GM19455 (cell line): Measurements from ENCODE around the gene ERFL.

Source experiments
- ATAC-seq: cut with Tn5 transposase; IDR thresholded peaks from one replicate; pipeline ENCODE4 v1.9.1; 2021; ENCODE audit not compliant: unreplicated experiment

ERFL gene

DNA sequence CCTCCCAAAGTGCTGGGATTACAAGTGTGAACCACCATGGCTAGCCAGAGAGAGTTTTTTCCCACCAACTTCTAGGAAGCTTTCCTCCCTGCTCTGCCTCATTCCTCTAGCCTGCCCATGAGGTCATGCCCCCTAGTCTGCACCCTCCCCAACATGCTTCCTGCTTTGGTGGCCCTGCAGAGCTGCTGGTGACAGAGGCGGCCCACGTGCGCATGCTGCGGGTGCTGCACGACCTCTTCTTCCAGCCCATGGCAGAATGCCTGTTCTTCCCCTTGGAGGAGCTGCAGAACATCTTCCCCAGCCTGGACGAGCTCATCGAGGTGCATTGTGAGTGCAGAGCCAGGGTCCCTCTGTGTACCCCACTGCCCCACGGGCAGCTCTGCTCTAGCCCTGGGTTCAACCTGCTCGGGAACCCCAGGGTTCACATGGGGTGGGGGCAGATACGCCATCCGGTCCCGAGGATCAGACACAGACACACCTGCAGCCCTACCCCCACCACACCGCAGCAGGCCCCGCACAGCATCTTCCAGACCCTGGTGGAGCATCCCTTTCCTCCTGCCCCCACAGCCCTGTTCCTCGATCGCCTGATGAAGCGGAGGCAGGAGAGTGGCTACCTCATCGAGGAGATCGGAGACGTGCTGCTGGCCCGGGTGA, 26.4 kb downstream of the ERFL start:
- ATAC-seq = no peak

DNA sequence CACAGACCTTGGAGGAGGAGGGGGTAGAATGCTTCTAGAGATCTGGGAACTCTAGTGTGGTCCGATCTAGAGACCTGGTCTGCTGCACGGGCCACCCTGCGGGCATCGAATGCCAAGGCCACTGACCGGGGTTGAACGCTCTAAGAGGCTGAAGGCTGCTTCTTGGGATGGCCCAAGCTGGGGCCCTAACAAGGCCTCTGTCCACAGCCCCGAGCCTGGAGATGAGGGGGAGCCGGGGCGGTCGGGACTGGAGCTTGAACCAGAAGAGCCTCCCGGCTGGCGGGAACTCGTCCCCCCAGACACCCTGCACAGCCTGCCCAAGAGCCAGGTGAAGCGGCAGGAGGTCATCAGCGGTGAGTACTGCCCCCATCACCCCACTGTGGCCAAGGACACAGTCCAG, 30.0 kb downstream of the ERFL start:
- no peak for ATAC-seq

DNA sequence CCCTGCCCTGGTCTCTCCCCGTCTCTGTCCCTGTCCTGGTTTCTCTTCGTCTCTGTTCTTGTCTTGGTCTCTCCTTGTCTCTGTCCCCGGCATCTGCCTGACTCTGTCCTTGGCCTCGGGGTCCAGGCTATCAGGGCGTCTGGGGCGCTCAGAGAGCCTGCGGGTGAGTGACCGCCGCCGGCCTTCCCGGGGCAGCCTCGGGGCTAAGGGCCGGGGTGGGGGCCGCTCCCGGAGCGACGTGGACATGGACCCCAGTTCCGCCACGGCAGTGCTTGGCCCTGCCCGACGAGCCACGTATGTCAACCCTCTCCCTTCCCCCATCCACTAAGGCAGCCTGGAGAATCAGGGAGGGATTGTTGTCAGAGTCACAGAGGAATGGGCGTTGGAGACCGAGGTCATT, 30.4 kb downstream of the ERFL start:
- ATAC-seq = no peak

DNA sequence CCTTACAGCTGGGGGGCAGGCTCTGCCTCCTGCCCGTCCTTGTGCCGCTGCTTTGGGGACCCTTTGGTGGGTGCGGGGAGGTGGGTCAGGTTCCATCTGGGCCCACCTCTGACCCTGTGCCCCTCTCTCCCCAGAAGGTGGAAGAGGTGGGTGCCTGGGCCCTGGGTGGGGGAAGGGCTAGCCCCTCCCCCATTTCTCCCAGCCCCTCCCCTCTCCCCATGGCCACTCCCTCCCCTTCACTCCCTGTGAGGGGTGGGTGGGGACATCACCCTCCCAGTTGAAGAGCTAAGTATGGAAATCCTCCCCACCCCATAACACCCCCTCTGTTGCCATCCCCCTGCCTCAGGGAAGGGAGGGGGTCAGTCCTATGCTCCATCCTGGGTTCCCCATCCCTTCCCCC, 31.1 kb downstream of the ERFL start:
- no peak for ATAC-seq

DNA sequence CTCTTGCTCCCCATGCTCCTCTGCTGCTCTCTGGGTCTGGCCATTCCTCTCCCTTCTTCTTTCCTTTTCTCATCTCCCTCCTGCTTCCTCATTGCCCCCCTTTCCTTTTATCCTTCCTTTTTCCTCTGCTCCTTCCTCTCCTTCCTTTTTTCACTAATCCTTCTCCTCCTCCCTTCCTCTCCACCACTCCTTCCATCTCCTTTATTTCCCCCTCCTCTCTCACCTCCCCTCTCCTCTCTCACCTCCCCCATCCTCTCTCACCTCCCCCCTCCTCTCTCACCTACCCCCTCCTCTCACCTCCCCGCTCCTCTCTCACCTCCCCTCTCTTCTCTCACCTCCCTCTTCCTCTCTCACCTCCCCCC, 31.7 kb downstream of the ERFL start:
- ATAC-seq = no peak

DNA sequence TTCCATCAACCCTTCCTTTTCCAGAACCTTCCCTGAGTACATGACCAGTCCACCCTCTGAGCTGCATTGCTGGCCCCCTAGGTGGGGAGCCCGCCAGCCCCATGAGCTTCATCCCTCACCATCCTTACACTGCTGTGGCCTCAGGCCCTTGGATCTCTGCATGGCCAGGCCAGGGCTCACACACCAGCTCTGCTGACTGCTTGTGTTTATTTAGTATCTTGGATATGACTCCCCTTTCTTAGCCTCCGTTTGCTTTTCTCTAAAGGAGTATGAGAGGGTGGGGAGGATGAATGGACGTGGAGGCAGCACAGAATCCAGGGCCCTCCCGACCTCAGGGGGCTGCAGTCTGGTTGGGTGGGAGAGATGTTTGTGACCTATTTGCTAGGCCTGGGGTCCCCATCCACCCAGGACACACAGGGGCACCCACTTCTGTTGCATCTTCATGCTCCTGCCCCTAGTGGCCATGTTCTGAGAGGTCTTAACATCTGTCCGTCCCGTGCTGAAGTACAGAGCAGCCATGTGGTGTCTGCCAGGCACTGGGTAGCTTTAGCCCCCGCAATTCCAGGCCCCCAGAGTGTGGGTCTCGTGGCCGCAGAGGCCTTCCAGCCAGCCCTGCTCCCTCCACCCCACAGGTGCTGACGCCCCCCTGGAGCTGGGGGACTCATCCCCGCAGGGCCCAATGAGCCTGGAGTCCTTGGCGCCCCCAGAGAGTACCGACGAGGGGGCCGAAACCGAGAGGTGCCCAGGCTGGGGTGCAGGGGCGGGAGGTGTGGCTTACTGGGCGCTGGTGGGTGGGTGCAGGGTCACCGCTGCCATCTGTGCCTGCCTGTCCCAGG, 32.3 kb downstream of the ERFL start:
- no peak for ATAC-seq

DNA sequence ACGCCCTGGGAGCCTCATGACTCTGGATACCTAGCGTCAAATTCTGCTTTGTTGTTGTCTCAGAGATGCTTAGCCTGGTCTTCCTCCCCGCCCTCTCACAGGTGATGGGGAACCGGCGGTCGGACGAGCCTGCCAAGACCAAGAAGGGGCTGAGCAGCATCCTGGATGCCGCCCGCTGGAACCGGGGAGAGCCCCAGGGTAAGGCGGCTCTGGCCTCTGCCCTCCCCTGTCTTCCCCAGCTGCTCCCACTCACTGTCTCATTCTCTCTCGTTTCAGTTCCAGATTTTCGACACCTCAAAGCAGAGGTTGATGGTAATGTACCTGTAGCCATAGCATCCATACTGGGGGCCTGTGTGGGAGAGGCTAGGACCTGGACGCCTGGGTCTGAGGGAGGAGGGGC, 33.9 kb downstream of the ERFL start:
- ATAC-seq = no peak

DNA sequence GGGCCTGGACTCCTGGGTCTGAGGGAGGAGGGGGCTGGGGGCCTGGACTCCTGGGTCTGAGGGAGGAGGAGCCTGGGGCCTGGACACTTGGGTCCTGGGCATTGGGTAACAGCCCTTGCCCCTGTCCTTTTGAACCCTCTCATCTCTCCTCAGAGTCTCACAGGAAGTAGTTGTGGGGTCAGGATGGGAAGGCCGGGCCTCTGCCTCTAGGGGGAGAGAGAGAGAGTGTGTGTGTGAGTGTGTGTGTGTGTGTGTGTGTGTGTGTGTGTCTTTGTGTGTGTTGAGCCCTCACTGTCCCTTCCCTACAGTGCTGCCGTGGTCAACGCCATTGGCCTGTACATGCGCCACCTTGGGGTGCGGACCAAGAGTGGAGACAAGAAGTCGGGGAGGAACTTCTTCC, 34.4 kb downstream of the ERFL start:
- ATAC-seq = no peak

DNA sequence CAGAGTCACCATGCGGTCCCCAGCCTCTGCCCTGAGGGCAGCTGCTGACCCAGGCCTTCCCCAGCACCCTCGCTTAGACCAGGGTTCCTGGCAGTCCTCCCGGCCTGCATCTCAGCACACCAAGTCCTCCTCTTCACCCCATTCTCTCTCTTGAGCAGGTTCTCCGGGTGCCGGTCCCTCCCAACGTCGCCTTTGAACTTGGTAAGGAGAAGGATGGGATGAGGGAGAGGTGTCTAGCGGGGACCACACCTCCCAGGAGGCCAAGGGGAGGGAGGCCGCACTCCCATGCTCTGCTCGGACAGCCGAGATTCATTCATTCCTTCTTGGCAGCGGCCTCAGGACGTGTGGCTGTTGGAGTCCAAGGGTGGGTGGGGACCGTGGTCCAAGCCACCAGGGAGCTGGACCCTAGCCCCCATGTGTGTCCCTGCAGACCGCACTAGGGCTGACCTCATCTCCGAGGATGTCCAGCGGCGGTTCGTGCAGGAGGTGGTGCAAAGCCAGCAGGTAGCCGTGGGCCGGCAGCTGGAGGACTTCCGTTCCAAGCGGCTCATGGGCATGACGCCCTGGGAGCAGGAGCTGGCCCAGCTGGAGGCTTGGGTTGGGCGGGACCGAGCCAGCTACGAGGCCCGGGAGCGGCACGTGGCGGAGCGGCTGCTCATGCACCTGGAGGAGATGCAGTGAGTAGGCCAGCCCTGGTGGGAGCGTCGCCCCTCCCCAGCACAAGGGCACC, 35.9 kb downstream of the ERFL start:
- no peak for ATAC-seq

DNA sequence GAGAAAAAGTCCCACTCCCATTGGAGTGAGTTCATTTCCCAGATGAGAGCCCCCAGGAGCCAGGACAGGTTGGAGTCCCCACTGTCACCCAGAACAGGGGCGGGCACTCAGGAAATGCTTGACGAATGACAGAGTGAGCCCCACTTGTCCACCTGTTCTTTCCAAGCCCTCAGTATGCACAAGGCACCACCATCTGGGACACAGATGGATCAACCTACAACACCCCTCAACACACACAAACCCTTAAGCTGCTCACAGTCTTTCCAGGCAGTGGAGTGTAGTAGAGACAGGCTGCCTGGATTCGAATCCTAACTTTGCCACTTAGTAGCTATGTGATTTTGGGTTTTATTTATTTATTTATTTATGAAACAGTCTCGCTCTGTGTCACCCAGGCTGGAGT, 37.3 kb downstream of the ERFL start:
- no peak for ATAC-seq

DNA sequence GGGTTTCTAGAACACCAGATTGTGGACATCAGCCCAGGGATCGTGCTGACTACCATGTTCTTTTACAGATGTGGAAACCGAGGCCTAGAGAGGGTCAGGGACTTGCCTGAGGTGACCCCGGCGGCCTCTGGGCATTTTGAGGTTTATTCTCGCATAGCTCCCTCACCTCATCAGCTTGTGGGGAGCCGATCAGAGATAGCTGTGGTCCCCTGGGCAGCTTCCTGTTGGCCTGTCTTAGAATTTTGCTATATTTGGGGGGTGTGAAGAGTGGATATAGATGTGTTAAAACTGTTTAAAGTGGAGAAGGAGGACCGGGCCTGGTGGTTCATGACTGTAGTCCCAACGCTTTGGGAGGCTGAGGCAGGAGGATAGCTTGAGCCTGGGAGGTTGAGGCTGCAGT, 38.4 kb downstream of the ERFL start:
- no peak for ATAC-seq

DNA sequence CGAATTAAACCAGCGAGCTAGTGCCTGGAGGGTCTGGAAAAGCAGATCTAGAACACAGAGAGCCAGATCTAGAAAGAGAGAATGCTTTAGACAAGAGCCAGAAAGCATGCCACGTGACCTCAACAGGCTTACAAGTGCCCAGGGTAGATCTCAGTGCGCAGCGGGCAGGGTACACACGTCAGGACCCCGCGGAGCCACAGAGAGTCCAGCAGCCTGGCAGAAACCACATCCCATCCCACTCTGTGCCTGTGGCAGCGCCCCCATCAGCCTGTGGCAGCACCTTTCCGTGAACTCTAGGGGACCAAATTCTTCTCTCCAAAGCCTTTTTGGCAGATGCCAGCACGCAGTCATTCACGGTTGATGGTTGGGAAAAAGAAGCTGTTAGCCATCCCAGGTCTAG, 39.3 kb downstream of the ERFL start:
- ATAC-seq = no peak

DNA sequence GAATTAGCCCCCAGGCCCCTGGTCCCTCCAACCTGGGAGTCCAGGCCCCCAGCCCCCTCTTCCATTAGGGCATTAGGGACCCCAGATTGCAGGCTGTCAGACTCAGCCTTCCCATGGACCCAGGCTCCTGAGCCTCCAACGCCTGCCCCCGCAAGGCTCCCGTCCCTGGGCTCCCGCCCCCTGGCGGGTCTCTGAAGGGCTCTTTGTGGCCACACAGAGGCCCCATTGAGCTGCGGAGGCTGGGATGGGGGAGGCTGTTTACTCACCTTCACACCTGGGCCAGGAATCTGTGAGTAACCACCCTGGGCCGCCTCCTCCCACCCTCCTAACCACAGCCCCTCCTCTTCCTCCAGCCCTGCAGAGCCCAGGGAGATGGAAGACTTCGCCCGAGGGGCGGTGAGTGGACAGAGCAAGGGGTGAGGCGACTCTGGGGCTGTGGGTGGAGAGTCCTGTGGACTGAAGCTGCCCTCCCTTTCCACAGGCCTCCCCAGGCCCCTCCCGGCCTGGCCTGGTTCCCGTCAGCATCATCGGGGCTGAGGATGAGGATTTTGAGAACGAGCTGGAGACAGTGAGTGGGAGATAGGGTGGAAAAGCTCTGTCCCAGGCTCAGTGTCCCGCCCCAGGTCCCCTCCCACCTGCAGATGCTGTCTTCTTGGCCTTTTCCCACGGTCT, 40.4 kb downstream of the ERFL start:
- ATAC-seq = no peak

DNA sequence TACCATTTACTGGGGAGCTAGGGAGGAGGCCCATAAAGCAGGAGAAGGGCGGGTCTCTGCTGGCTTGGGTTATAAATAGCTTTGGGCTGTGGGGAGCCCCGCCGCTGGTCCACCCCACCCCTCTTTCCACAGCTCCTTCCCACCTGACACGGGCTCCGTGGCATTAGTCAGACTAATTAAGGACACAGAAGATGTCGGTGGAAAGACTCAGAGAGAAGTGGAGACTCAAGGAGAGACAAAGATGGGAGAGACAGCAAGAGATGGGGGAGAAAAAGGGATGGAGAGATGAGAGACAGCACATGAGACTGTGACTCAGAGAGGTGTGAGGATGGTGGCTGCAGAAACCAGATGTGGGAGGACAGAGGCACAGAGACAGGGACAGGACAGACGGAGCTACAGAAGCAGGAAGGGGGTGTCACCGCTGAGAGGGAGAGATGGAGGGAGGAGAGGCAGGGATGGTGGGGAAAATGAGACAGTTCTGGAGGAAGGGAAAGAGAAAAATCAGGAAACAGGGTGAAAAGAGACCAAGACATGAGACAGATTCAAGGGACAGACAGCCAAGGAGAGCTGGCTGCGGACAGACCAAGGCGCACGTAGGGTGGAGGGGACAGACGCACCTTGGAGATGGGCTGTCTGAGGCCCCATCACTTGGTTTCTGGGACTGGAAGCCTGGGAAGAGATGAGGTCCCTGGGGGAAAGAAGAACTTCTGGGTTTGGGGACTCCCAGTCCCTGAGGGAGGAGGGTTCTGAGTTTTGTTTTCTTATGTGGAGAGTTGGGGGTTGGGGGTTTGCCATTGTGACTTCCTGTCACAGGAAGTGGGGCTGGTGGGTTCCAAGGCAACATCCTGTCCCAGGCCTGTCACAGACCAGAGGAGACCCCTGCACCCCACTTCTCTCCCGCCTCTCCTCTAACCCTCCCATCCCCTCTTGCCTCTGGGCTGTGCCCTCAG, 41.2 kb downstream of the ERFL start:
- ATAC-seq = no peak

DNA sequence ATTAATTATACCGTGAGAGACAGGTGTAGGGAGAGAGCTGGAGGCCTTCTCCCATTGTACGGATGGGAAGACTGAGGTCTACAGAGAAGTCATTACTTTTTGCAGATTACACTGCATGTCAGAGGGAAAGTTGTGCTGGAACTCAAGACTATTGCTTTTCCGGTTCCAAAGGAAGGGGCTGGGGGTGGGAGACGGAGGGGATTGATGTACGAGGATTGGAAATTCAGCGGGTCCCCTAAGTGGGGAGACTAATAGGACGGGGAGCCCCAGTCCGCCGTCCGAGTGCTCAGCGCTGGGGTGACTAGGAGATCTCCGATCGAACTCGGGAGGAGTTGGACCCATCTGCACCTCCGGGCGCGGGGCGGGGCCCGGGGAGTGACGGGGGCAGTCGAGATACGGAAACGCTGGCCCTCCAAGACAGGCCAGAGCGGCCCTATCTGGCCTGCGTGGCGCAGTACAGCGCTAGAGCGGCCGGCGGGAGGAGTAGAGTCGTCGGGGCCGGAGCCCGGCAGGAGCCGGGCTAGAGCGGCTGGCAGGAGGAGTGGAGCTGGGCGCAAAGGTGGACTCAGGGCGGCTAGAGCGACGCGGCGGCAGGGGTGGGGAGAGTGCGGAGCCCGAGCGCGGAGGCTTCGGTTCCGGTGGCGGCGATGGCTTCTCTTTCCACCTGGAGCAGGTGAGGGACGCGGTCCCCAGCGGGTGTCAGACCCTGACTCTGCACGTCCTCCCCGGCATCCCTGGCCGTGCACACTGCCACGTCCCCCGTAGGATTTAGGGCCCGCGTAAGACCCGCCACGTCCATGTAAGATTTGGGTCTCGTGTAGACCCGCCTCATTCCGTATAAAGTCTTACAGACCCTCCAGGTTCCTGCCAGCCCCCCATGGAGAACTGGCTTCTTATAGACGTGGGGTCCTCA, 44.2 kb downstream of the ERFL start:
- ATAC-seq = peak; percentile 62

DNA sequence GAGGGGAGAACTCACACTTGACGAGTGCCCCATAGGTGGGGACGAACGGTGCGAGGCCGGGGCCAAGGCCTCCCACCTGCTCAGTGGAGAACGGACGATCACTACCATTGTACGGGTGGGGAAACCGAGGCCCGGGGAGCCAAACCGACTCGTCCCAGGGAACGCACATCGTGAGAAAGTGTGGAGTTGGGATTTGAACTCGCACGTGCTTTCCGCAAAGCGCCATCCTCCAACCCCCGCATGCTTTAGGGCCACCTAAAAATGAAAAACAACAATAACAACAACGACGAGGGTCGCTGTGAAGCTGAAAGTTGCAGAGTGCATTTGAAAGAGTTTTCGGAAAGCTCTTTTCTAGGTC, 44.8 kb downstream of the ERFL start:
- ATAC-seq = no peak

DNA sequence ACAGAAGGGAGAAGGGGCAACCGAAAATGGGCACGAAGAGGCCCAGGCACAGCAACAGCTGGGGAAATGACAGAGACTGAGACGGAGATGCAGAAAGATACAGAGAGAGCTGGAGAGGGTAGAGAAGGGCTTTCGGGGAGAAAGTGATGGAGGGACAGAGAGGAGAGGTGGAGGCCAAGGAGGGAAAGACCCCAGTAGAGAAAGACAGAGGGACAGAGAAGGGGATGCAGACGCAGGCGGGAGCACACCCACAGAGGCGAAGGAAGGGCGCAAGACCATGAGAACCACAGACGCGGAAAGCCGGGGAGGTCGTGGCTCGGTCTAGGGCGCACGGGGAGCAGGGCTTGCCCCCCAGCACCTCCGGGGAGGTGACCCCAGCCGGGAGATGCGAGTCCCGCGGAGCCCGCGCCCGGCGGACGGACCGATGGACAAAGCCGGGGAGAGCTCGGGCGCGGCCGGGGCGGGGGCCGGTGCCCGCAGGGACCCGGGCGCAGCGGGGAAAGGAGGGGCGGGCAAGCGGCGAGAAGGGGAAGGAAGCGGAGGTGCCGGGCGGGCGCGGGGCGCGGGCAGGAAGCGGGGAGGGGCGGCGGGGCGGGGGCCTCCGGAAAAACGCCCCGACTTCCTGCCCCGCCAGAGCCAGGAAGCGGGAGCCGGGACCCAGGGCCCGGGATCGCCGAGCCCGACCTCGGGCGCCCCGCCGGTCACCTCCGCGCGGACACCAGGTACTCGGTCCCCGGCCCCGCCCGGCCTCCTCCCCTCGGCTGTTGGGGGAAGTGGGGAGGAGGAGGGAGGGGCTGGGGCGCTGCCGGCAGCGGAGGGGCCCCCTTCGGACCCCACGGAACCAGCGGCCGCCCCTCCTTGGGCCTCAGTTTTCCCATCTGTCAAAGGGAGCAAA, 45.4 kb downstream of the ERFL start, which contains the start of gene ARHGEF1:
ARHGEF1 (plus strand) TSS at position 617 of the 895 bp plus-strand sequence. CDS start 4,899 bp downstream, outside the sequence.
- ATAC-seq = no peak

DNA sequence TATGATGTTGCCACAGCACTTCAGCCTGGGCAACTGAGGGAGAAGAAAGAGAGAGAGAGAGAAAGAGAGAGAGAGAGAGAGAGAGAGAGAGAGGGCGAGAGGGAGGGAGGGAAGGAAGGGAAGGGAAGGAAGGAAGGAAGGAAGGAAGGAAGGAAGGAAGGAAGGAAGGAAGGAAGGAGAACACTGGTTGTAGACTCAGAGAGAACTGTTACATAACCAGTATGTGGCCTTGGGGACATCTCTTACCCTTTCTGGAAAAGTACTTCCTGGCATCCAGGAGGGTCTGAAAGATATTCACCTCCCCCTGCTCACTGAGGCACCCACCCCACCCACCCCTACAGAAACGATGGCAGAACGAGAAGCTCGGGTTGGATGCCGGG, 47.9 kb downstream of the ERFL start:
- no peak for ATAC-seq
